Measurements from ENCODE around the gene LZTFL1.

DNA sequence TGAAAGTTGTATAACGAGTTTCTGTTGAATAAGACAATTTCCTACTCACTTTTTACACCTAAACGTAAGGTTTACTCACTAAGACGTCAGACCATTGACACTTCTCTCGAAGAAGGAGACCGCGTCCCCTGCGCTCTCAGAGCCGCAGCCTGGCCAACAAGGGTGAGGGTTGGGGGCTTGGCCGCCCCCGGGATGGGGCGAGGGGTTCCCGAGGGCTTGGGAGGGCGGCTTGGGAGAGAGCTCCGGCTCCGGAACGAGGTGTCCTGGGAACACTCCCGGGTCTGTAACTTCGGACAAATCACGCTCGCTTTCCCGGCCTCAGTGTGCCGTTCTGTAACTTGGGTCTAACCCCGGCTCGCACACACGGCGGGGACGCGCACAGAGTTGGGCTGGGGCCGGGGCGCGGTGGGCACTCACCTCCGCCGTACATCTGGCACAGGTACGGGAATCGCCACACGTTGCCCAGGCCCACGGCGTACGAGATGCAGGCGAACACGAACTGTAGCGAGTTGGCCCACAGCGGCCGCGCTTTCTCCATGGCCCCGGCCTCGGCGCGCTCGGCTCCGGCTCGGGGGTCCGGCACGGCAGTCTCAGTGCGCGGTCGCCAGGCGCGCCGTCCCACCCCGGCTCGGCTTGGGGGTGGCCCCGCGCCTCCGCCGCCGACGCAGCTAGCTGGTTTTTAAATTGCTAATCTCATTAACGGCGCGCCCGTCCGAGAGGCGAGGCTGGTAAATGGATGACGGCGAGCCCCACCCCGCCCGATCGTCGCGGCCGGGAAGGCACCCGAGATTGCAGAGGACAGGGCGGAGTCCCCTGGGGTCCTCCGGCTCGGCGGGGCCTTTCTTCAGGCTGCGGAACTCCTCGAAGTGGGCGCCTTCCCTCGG, 45.8 kb downstream of the LZTFL1 start, which contains the start of gene SLC6A20:
- no peak for TF ChIP-seq POLR2A (IDR thresholded peaks at IDR 0.05)
- TF ChIP-seq, protein P1, sequence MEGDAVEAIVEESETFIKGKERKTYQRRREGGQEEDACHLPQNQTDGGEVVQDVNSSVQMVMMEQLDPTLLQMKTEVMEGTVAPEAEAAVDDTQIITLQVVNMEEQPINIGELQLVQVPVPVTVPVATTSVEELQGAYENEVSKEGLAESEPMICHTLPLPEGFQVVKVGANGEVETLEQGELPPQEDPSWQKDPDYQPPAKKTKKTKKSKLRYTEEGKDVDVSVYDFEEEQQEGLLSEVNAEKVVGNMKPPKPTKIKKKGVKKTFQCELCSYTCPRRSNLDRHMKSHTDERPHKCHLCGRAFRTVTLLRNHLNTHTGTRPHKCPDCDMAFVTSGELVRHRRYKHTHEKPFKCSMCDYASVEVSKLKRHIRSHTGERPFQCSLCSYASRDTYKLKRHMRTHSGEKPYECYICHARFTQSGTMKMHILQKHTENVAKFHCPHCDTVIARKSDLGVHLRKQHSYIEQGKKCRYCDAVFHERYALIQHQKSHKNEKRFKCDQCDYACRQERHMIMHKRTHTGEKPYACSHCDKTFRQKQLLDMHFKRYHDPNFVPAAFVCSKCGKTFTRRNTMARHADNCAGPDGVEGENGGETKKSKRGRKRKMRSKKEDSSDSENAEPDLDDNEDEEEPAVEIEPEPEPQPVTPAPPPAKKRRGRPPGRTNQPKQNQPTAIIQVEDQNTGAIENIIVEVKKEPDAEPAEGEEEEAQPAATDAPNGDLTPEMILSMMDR (IDR thresholded peaks at IDR 0.05): no peak

All from esophagus squamous epithelium (tissue), 4 donors.